Occipital lobe (tissue), 2 donors: ENCODE results near the gene SPTBN5. TPM values are rescaled to one million over a fixed set of nuclear protein-coding genes. Genes with fewer than 3 reads are reported as not detected.

Experiments used
- DNase-seq: peaks from one replicate; lab custom pipeline; 2025; lab: John Stamatoyannopoulos, UW
- total RNA-seq: library from RNA; depleted of rRNA; stranded (reverse); fragments of >200 nt; gene quantifications from one replicate; pipeline ENCODE4 v1.2.3, GENCODE V29; 2014

The SPTBN5 gene
- total RNA-seq, 1 donor from 2014 or later, result 0.16 TPM

- peak; percentile 48 for DNase-seq
Observed at GRCh38 chr15:41904541-41905005, 10.7 kb upstream of the SPTBN5 start.

DNA sequence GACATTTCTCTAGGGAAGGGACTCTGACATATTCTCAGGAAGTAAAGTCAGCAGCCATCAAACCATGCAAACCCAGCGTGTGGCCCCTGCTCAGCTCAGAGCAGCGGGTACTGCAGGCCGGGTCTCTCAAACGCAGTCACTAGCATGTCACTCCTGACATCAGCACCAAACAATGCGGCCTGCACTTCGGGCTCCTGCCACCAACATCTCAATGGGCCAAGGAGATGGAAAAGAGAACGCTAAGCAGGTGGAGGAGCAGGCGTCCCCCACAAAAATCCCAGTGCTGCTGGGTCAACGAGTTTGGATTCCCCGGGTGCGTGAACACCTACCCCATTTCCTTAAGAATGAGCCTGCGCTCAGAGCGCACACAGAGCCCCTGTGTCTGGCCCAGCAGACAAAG, 9.9 kb upstream of the SPTBN5 start:
- no peak for DNase-seq

- DNase-seq, result no peak
Observed at GRCh38 chr15:41901431-41901830, 7.6 kb upstream of the SPTBN5 start.

DNA sequence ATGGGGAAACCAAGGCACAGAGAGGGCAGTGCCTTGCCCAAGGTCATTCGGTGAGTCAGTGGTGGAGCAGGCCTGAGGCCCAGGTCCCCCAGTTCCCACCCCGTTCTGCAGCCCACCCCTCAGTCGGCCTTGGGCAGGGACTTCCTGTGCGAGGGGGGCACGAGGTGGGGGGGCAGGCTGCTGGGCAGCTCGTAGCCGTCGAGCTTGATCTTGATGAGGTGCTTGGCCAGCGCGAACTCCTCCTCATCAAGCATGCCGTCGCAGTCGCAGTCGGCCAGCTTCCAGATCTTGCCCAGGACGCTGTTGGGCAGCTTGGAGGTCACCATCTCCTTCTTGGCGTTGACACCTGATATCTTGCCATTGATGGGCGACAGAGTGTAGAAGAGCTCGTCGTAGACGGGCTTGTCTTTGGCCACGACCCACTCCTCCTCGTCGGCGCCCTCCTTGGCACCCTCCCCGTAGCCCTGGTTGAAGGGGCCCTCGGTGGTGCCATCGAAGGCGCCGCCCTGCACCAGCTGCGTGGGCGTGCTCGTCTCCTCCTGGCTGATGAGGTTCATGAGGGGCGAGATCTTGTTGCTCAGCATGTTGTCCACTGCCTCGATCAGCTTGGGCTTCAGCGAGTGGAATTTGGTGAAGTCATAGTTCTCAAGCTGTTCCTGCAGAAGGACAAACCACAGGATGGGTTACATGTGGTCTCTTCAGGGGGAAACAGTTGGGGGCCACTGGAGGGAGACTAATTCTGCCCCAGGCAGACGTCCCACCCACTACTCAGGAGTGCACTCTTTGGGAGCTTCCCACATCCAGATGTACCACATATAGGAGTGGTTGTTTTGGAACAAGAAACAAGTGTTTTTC, 6.9 kb upstream of the SPTBN5 start:
- DNase-seq, result no peak

DNA sequence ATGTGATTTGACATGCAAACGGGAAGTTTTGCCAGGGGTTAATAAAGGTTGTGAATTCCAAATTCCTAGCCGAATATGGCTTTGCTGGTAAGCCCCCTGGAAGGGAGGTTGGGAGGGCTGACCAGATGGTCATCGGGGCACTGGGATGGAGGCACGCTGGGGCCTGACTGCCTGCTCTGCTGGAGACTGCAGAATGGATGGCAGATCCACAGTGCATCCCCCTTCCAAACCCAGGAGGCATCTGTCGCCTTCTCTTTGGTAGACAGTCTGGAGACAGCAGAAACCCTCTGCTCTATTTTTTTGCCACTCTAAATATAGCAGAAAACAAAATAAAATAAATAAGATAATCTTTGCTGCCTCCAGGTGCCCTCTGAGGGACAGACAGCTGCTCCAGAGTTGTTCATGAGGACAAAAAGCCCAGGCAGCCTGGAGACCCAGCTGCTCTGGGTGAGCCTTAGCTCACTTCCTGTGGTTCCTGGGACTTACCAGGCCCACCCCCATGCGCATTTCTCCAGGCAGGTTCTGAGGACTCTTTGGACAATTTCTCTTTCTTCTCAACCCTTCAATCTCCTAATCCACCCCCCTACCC, 6.1 kb upstream of the SPTBN5 start:
- DNase-seq, result no peak

GRCh38 chr15:41897363-41897799, 3.5 kb upstream of the SPTBN5 start:
- no peak for DNase-seq

DNA sequence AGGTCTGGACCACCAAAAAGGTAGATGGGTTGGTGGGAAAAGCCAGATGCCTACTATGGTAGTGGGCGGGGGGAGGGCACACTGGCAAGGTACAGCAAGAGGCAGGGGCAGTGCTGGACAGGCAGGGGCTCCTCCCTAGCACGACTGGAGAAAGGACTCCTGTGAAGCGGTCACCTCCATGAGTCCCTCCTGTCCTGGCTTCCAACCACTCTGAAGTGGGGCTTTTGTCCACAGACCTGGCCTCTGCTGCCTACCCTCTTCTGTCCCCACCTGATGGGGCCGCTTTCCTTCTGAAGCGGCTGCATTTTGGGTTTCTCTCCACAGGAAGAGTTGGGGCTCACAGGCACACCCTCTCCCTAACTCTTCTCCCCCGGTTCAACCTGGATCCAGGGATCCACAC, 2.7 kb upstream of the SPTBN5 start:
- no peak for DNase-seq

DNA sequence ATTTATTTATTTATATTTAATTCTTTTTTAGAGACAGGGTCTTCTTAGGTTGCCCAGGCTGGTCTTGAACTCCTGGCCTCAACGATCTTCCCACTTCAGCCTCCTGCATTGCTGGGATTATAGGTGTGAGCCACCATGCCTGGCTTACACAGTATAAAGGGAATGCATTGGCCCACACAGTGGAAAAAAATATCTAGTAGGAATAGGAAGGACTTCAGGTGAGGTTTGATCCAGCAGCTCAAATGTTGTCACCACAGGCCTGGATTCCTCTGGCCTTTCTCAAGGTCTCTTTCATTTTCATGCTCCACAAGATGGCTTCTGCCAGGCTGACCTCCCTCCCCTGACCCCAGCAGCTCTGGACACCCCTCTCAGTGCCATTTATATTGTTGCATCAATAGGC, 2.1 kb upstream of the SPTBN5 start:
- DNase-seq, result no peak

- DNase-seq, result no peak
Observed at GRCh38 chr15:41895491-41895890, 1.6 kb upstream of the SPTBN5 start.

- DNase-seq, result peak; percentile 25
Observed at GRCh38 chr15:41894791-41895463, 1.1 kb upstream of the SPTBN5 start.

- no peak for DNase-seq
Observed at GRCh38 chr15:41894251-41894790, 468 bp upstream of the SPTBN5 start.

GRCh38 chr15:41892621-41893421, 1.0 kb downstream of the SPTBN5 start:
- no peak for DNase-seq

DNA sequence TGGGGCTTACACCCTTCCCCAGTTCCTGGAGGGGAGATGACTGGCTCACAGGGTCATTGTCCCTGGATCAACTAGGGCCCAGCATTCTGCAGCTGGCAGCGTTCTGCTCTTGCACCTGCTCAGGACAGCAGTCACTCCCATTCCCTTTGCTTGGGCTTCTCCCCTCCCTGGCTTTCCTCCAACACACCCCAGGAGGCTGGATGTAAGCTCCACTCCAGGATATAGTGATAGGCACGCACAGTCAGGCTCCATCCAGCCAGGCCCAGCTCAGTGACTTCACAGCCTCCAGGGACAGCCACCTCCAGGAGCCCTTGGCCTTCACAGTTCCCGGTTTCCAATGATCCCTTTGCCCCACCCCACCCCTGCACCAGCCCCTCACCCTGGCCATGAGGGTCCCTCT, 1.9 kb downstream of the SPTBN5 start:
- DNase-seq, result no peak

GRCh38 chr15:41891226-41891625, 2.6 kb downstream of the SPTBN5 start:
- no peak for DNase-seq

GRCh38 chr15:41890050-41890690, 3.7 kb downstream of the SPTBN5 start:
- DNase-seq, result no peak

DNA sequence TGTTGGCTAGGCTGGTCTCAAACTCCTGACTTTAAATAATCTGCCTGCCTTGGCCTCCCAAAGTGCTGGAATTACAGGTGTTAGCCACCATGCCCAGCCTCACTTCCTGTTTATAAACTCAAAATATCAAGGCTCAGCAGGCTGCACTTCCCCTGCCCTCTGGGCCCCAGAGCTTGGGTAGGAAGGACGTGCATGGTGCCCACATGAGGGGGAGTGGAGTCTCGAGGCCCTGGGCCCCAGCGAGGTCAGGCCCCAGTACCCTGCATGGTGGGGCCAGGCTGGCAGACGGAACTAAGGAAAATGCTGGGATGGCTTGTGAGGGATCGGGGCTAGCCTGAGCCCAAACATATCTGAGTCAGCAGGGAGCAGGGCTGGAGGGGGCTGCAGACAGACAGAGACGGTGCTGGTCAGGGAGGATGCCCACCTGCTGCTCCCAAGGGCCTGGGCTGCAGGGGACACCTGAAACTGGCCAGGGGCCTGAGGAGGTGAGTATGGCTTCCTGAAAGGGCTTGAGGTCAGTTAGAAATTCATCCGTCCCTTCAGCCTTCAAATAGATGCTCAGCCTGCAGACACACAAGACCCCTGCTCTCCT, 5.1 kb downstream of the SPTBN5 start:
- DNase-seq, result no peak

GRCh38 chr15:41887893-41888292, 6.0 kb downstream of the SPTBN5 start:
- DNase-seq, result no peak

DNA sequence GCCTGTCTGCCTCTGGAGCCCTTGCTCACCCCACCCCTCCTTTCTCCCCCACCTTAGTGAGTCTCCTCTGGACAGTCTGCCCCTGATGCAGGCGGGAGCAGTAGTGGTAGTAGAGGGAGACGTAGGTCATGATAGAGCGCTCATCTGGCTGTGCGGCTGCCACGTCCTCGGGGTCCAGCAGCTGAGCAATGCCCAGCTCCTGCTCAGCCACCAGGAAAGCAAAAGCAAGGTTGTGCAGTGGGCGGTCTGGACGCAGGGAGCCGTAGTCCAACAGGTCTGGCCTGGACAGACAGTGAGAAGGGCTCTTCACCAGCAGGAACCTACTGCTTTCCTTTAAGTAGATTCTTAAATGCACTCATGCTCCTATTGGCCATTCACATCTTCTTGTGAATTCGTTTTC, 6.7 kb downstream of the SPTBN5 start:
- DNase-seq, result no peak

GRCh38 chr15:41886741-41887140, 7.1 kb downstream of the SPTBN5 start:
- DNase-seq, result no peak

DNA sequence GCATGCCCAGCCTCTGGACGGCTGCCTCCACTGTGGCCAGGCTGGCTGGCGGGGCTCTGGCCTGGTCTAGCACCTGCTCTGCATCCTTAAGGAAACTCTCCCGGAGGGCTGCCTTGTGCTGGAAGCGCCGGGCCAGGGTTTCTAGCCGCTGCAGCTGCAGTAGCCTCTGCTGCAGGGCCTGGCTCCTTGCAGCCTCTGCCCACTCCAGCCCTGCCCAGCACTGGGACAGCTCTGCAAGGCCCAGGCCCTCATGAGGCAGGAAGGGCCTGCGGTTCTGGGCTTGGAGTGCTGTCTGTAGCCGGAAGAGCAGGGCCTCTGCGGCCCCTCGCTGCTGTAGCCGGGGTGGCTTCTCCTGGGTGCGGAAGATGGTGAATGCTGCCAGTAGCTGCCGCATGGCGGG, 8.0 kb downstream of the SPTBN5 start:
- DNase-seq, result no peak
